ENCODE measurements around the gene GOLGA6L25. TPM values are rescaled to one million over a fixed set of nuclear protein-coding genes. Genes with fewer than 3 reads are reported as not detected.
"Not testable (repeated sequence)": the region's sequence is repeated elsewhere in the genome, so short reads cannot be mapped to it uniquely, and the experiment has no call there.

The GOLGA6L25 gene, protein sequence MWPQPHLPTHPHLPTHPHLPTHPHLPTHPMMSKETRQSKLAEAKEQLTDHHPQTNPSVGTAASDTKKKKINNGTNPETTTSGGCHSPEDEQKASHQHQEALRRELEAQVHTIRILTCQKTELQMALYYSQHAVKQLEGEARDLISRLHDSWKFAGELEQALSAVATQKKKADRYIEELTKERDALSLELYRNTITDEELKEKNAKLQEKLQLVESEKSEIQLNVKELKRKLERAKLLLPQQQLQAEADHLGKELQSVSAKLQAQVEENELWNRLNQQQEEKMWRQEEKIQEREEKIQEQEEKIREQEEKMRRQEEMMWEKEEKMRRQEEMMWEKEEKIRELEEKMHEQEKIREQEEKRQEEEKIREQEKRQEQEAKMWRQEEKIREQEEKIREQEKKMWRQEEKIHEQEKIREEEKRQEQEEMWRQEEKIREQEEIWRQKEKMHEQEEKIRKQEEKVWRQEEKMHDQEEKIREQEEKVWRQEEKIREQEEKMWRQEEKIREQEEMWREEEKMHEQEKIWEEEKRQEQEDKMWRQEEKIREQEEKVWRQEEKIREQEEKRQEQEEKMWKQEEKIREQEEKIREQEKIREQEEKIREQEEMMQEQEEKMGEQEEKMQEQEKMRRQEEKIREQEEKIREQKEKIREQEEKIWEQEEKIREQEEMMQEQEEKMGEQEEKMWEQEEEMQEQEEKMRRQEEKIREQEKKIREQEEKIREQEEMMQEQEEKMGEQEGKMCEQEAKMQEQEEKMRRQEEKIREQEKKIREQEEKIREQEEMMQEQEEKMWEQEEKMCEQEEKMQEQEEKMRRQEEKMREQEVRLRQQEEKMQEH
- not detected for total RNA-seq

DNA sequence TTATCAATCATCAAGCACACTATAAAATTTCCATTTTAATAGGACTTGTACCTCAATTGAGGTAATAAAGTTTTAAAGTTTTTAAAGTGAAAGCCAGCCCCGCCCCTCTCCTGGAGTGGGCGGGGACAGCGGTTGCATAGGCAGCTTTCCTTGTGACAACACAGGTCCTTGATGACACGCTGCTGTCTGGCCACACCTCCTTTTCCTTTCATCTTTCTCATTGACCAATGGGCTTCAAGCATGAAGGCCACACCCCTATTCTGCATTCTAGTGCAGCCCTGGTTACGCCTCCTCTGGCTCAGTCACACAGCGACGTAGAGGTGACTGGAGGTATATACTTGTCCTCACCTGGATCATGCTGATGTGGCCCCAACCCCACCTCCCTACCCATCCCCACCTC, at the start of gene GOLGA6L25:
GOLGA6L25 (plus strand) TSS at position 301 of the 400 bp plus-strand sequence; CDS start at position 362, 61 bp downstream.
- H3K4me1 Mint-ChIP-seq, H3K27me3 Mint-ChIP-seq, H3K9me3 Mint-ChIP-seq, H3K4me3 Mint-ChIP-seq, H3K36me3 Mint-ChIP-seq, DNase-seq, H3K27ac Mint-ChIP-seq: not testable (repeated sequence)

DNA sequence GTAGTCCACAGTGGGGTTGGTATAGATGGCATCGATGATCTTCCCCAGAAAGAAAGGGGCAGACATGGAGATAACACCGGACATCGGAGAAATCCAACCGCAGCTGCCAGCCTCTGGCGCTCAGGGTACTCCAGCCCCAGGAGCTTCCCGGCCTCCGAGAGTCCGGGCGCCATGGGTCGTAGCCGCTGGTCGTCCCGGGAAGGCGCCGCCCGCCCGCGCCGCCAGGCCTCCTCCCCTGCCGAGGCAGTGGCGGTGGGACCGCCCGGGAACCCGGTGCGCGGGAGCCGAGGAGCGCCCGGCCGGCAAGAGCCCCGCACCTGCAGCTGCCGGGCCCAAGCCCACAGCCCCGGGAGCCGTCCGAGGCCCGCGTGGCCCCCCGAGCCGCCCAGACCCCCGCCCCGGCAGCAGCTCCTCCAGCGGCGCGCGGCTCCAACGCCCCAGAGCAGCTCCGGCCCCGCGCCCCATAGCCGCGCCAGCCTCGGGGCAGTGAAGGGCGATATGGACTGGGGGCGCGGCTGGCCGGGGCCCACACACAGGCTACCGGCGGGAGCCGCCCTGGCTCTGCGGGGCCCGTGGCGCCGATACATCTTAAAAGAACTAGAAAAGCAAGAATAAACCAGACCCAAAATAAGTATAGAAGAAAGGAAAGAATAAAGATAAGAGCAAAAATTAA, 45.0 kb upstream of the GOLGA6L25 start:
- not testable (repeated sequence) for H3K9me3 Mint-ChIP-seq, DNase-seq, H3K4me1 Mint-ChIP-seq, H3K36me3 Mint-ChIP-seq, H3K27ac Mint-ChIP-seq, H3K4me3 Mint-ChIP-seq, H3K27me3 Mint-ChIP-seq

DNA sequence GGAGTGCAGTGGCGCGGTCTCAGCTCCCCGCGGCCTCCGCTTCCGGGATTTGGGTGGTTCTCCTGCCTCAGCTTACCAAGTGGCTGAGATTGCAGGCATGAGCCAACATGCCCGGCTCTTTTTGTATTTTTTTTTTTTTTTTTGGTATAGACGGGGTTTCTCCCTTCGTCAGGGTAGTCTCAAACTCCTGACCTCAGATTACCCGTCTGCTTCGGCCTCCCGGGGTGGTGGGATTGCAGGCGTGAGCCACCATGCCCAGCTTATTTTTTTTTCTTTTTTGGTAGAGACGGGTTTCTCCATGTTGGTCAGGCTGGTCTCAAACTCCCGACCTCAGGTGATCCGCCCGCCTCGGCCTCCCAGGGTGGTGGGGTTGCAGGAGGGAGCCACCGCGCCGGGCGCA, 39.2 kb upstream of the GOLGA6L25 start:
- not testable (repeated sequence) for H3K4me3 Mint-ChIP-seq, H3K4me1 Mint-ChIP-seq, DNase-seq, H3K27me3 Mint-ChIP-seq, H3K36me3 Mint-ChIP-seq, H3K9me3 Mint-ChIP-seq, H3K27ac Mint-ChIP-seq

DNA sequence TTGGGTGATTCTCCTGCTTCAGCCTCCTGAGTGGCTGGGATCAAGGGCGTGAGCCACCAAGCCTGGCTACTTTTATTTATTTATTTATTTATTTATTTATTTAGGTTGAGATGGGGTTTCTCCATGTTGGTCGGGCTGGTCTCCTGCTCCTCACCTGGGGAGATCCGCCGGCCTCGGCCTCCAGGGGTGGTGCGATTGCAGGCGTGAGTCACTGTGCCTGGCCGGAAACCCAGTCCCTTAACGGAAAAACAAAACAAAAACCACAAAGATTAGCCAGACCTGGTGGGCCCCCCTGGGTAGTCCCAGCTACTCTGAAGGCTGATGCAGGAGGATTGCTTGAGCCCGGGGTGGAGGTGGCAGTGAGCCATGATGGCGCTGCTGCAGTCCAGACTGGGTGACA, 38.2 kb upstream of the GOLGA6L25 start:
- not testable (repeated sequence) for H3K27me3 Mint-ChIP-seq, H3K4me1 Mint-ChIP-seq

DNA sequence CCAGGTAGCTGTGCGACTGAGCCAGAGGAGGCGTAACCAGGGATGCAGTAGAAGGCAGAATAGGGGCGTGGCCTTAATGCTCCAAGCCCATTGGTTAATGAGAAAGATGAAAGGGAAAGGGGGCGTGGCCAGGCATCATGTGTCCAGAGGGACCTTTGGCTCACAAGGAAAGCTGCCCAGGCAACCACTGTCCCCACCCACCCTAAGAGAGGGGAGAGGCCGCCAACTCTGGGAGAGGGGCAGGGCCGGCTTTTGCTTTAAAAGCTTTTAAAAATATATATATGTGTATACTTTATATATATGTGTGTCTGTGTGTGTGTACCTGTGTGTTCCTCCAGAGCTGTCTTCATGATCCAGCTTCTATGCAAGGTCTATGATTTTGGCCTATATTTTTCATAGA, 20.4 kb upstream of the GOLGA6L25 start, which contains the start of gene GOLGA8G:
GOLGA8G (minus strand) TSS at position 18 of the 400 bp plus-strand sequence. CDS start 62 bp downstream, outside the sequence.
- not testable (repeated sequence) for DNase-seq, H3K4me3 Mint-ChIP-seq, H3K27ac Mint-ChIP-seq, H3K27me3 Mint-ChIP-seq, H3K9me3 Mint-ChIP-seq, H3K4me1 Mint-ChIP-seq, H3K36me3 Mint-ChIP-seq

More for the DNA sequence above, 38.2 kb upstream of the GOLGA6L25 start:
- H3K36me3 Mint-ChIP-seq, H3K9me3 Mint-ChIP-seq, H3K27ac Mint-ChIP-seq, H3K4me3 Mint-ChIP-seq, DNase-seq: not testable (repeated sequence)

DNA sequence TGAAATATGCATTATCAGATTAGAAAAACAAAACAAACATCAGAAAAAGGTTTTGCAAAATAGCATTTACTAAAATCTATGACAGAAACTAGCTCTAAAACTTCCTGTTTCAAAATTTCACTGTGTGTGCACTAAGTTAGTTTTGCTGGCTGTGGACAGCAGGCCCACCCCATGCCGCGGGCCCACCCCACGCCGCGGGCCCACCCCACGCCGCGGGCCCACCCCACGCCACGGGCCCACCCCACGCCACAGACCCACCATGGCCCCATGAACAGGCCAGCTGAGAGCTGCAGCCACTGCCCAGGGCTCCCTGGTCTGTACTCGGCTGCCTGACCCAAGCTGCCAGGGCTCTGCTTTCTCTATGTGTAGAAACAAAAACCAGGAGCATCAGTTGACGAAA, 20.0 kb downstream of the GOLGA6L25 start:
- not testable (repeated sequence) for H3K36me3 Mint-ChIP-seq, H3K27me3 Mint-ChIP-seq, H3K4me3 Mint-ChIP-seq, DNase-seq, H3K27ac Mint-ChIP-seq, H3K4me1 Mint-ChIP-seq, H3K9me3 Mint-ChIP-seq

DNA sequence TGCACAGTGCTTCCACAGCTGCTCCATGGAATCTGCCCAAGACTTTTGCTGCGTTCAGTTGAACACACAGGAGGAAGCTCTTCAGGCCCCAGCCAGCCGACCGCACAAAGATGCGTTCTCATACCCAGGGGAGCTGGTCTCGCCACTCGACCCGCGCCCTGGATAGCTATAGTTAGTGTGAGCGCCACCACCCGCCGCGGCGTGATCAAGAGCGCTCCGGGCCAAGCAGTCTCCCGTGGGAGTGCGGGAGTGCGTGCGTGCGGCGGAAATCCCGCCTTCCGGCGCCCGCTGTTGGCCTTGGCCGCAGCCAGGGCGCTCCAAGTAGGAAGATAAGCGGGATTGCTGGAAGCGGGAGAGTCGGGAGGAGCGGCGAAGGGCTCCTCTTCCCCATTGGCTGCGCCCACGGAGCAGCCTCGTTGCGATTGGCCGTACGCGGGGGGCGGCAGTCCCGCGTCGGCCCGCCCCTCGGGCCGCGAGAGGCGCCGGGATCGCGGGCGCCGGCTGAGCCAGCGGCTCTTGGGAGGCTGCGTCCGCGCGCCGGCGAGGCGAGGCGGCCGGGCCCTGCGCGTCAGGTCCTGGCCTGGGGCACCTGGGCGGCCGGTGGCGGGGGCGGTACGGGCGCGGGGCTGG, 35.7 kb downstream of the GOLGA6L25 start:
- H3K27ac Mint-ChIP-seq, DNase-seq, H3K4me3 Mint-ChIP-seq, H3K9me3 Mint-ChIP-seq, H3K36me3 Mint-ChIP-seq, H3K27me3 Mint-ChIP-seq, H3K4me1 Mint-ChIP-seq: not testable (repeated sequence)

DNA sequence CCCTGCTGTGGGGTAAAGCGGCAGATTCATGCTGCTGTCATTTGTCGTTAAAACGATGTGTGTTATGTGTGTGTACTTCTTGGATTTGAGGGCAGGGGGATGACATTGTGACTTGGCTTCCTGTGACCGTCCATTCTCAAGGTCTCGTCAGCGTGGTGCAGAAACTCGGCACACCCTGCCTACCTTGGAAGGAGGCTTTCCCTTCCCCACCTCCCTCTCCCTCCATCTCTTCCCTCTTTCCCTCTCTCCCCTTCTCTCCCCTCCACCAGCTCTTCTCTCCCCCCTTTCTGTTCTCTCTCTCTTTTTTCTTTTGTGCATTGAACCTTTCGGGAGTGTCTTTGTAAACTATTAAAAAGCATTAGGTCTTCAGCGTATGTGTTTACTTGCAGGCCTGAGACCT, 36.4 kb downstream of the GOLGA6L25 start:
- H3K27ac Mint-ChIP-seq, result peak overlapping the region; percentile 87
- DNase-seq, H3K27me3 Mint-ChIP-seq, H3K36me3 Mint-ChIP-seq, H3K9me3 Mint-ChIP-seq, H3K4me1 Mint-ChIP-seq: not testable (repeated sequence)
- peak overlapping the region; percentile 92 for H3K4me3 Mint-ChIP-seq

DNA sequence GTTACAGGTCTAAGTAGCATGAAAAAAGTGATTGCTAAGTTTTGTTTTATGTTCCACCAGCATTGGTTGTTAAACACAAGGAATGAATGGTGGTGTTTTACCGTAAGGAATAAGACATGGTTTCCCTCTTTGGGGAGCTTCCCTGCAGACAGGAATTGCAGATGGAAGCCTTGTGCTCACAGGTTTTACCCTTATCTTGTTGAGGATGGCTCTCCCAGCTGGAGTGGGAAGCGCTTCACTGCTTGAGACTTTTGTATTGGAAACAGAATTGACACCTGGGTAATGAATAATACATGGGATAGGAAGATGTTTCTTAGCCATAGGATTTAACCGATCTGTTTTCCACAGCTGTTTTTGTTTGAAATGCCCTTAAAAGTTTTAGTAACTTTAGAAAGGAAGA, 39.0 kb downstream of the GOLGA6L25 start:
- not testable (repeated sequence) for H3K4me1 Mint-ChIP-seq, H3K27me3 Mint-ChIP-seq, H3K4me3 Mint-ChIP-seq, H3K9me3 Mint-ChIP-seq, DNase-seq, H3K36me3 Mint-ChIP-seq, H3K27ac Mint-ChIP-seq

DNA sequence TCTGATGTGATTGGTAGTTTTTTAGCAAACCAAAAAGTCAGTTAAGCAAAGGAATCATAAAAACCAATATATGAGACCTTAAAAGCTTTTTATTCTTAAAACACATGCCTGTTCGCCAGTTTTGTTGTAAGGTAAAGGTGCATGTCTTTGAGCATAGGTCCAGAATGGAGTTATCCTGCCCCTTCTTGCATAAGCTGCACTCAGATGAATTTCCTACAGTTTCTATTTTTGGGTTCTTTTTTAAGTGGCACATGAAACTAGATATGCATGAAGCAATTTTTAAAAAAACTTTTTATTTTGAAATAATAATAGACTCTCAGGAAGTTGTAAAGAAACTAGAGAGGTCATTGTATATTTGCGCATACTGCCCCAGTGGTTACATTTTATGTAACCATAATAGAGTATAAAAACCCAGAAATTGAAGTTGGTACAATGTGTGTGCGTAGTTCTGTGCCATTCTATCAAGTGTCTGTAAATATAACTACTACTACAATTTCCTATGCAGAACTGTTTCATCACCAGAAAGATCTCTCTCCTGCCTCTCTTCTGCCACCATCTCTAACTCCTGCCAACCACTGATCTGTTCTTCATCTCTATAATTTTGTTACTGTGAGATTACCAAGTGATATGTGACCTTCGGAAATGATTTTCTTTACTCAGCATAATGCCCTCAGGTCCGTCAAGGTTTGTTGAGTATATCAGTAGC, 40.2 kb downstream of the GOLGA6L25 start:
- H3K27me3 Mint-ChIP-seq, H3K27ac Mint-ChIP-seq, H3K9me3 Mint-ChIP-seq, H3K4me1 Mint-ChIP-seq, H3K4me3 Mint-ChIP-seq, DNase-seq, H3K36me3 Mint-ChIP-seq: not testable (repeated sequence)

DNA sequence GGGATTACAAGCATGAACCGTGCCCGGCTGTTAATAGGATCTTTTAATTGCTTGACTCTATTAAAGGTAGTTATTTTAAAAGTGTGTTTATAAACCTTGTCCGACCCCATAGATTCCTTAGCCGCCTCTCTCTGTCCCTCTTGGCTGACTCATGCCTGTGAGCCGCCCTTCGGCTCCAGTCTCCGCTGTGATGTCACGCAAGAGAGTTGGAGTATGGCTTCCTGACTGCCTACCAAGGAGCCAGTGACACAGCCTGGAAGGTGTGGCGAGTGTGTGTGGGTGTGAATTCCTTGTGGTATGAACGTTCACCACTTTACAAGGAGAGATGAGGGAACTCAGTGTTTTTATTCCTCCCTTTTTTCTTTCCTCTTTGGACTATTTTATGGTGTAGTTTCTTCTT, 44.1 kb downstream of the GOLGA6L25 start:
- H3K4me1 Mint-ChIP-seq, H3K9me3 Mint-ChIP-seq, H3K36me3 Mint-ChIP-seq, H3K27ac Mint-ChIP-seq, H3K4me3 Mint-ChIP-seq, DNase-seq, H3K27me3 Mint-ChIP-seq: not testable (repeated sequence)

DNA sequence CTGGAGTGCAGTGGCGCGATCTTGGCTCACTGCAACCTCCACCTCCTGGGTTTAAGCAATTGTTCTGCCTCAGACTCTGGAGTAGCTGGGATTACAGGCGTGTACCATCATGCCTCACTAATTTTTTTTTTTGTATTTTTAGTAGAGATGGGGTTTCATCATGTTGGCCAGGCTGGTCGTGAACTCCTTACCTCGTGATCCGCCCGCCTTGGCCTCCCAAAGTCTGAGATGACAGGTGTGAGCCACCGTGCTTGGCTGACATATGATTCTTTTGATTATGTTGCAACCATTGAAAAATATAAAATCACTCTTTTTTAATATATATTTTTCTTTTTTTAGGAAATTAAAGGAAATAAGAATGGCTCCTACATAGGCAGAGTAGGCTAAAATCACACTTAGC, 44.8 kb downstream of the GOLGA6L25 start:
- H3K27me3 Mint-ChIP-seq, H3K9me3 Mint-ChIP-seq, DNase-seq, H3K36me3 Mint-ChIP-seq, H3K27ac Mint-ChIP-seq, H3K4me1 Mint-ChIP-seq, H3K4me3 Mint-ChIP-seq: not testable (repeated sequence)

DNA sequence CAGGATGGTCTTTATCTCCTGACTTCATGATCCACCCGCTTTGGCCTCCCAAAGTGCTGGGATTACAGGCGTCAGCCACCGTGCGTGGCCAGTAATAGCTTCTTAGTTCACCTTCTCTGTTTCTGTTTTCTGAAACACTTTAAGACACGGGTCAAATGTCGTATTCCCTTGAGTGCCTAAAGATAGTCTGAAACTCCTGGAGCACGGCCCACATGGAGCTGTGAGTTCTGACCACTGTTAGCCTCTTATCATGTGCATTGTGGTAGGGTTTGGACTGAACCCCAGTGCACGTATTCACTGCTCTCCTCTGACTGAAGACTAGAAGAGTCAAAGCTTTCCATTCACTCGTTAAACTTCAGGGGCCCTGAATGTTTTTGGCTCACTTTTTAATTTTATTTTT, 48.8 kb downstream of the GOLGA6L25 start:
- H3K4me3 Mint-ChIP-seq, H3K27me3 Mint-ChIP-seq, H3K4me1 Mint-ChIP-seq, H3K27ac Mint-ChIP-seq, DNase-seq, H3K36me3 Mint-ChIP-seq, H3K9me3 Mint-ChIP-seq: not testable (repeated sequence)

Data from activated naive CD8-positive, alpha-beta T cell treated with anti-CD3 and anti-CD28 coated beads for 36 hours (primary cell).